Measurements from ENCODE around the gene ARHGEF9.

GRCh38 chrX:63738696-63739095, 46.3 kb downstream of the ARHGEF9 start:
- TF ChIP-seq CTCF (IDR thresholded peaks at IDR 0.05; ENCODE audit: low read depth, low read length) (no peak), EZH2phosphoT487 (IDR thresholded peaks at IDR 0.05; ENCODE audit: low read depth) (no peak)
